Measurements from ENCODE around the gene NAGK. TPM values are rescaled to one million over a fixed set of nuclear protein-coding genes. Genes with fewer than 3 reads are reported as not detected.
"Not testable (repeated sequence)": the region's sequence is repeated elsewhere in the genome, so short reads cannot be mapped to it uniquely, and the experiment has no call there.

The NAGK gene
- total RNA-seq, 1 donor from 2014 or later = 133 TPM

- H3K4me3 Mint-ChIP-seq (ENCODE audit: unreplicated experiment) = no peak overlapping the region
- H3K4me2 ChIP-seq (ENCODE audit: low read length) = no peak overlapping the region
- no peaks in the 10 kb centered on the region for H3K27me3 ChIP-seq (ENCODE audit: insufficient read depth, low read length)
- peak overlapping the region; percentile 20 for H3K27ac Mint-ChIP-seq (ENCODE audit: unreplicated experiment)
- no peaks in the 10 kb centered on the region for H3K9me3 ChIP-seq (ENCODE audit: insufficient read depth, low read depth, low read length)
- no peaks in the 10 kb centered on the region for H3K36me3 ChIP-seq (ENCODE audit: insufficient read depth, low read length)
- TF ChIP-seq EZH2 (IDR thresholded peaks at IDR 0.05; ENCODE audit: insufficient read depth, low read length) (no peak), CTCF (IDR thresholded peaks at IDR 0.05; ENCODE audit: insufficient read depth, low read depth, low read length) (no peak)
- H3K4me1 ChIP-seq (ENCODE audit: insufficient read depth, low read length) = peaks cover 3% of the 10 kb centered on the region
- no peak overlapping the region for H3K9ac ChIP-seq (ENCODE audit: low read length)
- H3K4me1 Mint-ChIP-seq (ENCODE audit: low read depth, unreplicated experiment) = peaks cover 9% of the 10 kb centered on the region
- H3K36me3 Mint-ChIP-seq (ENCODE audit: low read depth, unreplicated experiment) = peaks cover 11% of the 10 kb centered on the region
- H3K79me2 ChIP-seq (ENCODE audit: insufficient read depth, low read length) = no peaks in the 10 kb centered on the region
- H2AFZ ChIP-seq (ENCODE audit: low read depth, low read length) = no peak overlapping the region
- DNase-seq (ENCODE audit: low read depth) (no peak), FAIRE-seq (no peak)
- H3K27ac ChIP-seq (ENCODE audit: low read depth, low read length) = no peak overlapping the region
- H3K27me3 Mint-ChIP-seq (ENCODE audit: low read depth, unreplicated experiment) = no peaks in the 10 kb centered on the region
- no peaks in the 10 kb centered on the region for H4K20me1 ChIP-seq (ENCODE audit: insufficient read depth, low read length)
- H3K9me3 Mint-ChIP-seq (ENCODE audit: unreplicated experiment) = peaks cover 24% of the 10 kb centered on the region
- H3K4me3 ChIP-seq (ENCODE audit: insufficient read depth, low read depth, low read length) = no peak overlapping the region
These were observed 34.7 kb downstream of the NAGK start for GRCh38 chr2:71102981-71103681.

GRCh38 chr2:71103809-71104208 is 35.4 kb downstream of the NAGK start:
- no peaks in the 10 kb centered on the region for H3K27me3 ChIP-seq (ENCODE audit: insufficient read depth, low read length)
- H3K4me1 ChIP-seq (ENCODE audit: insufficient read depth, low read length) = peaks cover 3% of the 10 kb centered on the region
- no peak for DNase-seq (ENCODE audit: low read depth)
- peaks cover 24% of the 10 kb centered on the region for H3K9me3 Mint-ChIP-seq (ENCODE audit: unreplicated experiment)
- no peaks in the 10 kb centered on the region for H3K9me3 ChIP-seq (ENCODE audit: insufficient read depth, low read depth, low read length)
- H3K27ac Mint-ChIP-seq (ENCODE audit: unreplicated experiment) = peak overlapping the region; percentile 20
- H3K4me2 ChIP-seq (ENCODE audit: low read length) = no peak overlapping the region
- H3K36me3 Mint-ChIP-seq (ENCODE audit: low read depth, unreplicated experiment) = peaks cover 11% of the 10 kb centered on the region
- no peak overlapping the region for H3K9ac ChIP-seq (ENCODE audit: low read length)
- no peaks in the 10 kb centered on the region for H3K36me3 ChIP-seq (ENCODE audit: insufficient read depth, low read length)
- H2AFZ ChIP-seq (ENCODE audit: low read depth, low read length) = no peak overlapping the region
- H3K4me3 Mint-ChIP-seq (ENCODE audit: unreplicated experiment) = no peak overlapping the region
- no peak overlapping the region for H3K27ac ChIP-seq (ENCODE audit: low read depth, low read length)
- no peaks in the 10 kb centered on the region for H4K20me1 ChIP-seq (ENCODE audit: insufficient read depth, low read length)
- H3K4me1 Mint-ChIP-seq (ENCODE audit: low read depth, unreplicated experiment) = peaks cover 9% of the 10 kb centered on the region
- no peak overlapping the region for H3K4me3 ChIP-seq (ENCODE audit: insufficient read depth, low read depth, low read length)
- no peaks in the 10 kb centered on the region for H3K27me3 Mint-ChIP-seq (ENCODE audit: low read depth, unreplicated experiment)
- no peaks in the 10 kb centered on the region for H3K79me2 ChIP-seq (ENCODE audit: insufficient read depth, low read length)
- TF ChIP-seq CTCF (IDR thresholded peaks at IDR 0.05; ENCODE audit: insufficient read depth, low read depth, low read length) (no peak), EZH2 (IDR thresholded peaks at IDR 0.05; ENCODE audit: insufficient read depth, low read length) (no peak)
- no peak for FAIRE-seq

- not testable (repeated sequence) for DNase-seq (ENCODE audit: low read depth); FAIRE-seq; H2AFZ ChIP-seq (ENCODE audit: low read depth, low read length); H3K9me3 ChIP-seq (ENCODE audit: insufficient read depth, low read depth, low read length); H3K4me2 ChIP-seq (ENCODE audit: low read length); H3K4me3 ChIP-seq (ENCODE audit: insufficient read depth, low read depth, low read length); H3K4me1 ChIP-seq (ENCODE audit: insufficient read depth, low read length); H3K27me3 Mint-ChIP-seq (ENCODE audit: low read depth, unreplicated experiment); H3K79me2 ChIP-seq (ENCODE audit: insufficient read depth, low read length); H3K27ac Mint-ChIP-seq (ENCODE audit: unreplicated experiment); H3K27me3 ChIP-seq (ENCODE audit: insufficient read depth, low read length); H3K4me1 Mint-ChIP-seq (ENCODE audit: low read depth, unreplicated experiment); H4K20me1 ChIP-seq (ENCODE audit: insufficient read depth, low read length); H3K4me3 Mint-ChIP-seq (ENCODE audit: unreplicated experiment); H3K36me3 ChIP-seq (ENCODE audit: insufficient read depth, low read length); H3K9ac ChIP-seq (ENCODE audit: low read length); H3K27ac ChIP-seq (ENCODE audit: low read depth, low read length)
- Mint-ChIP-seq H3K36me3 (ENCODE audit: low read depth, unreplicated experiment) (peaks cover 19% of the 10 kb centered on the region), H3K9me3 (ENCODE audit: unreplicated experiment) (peaks cover 24% of the 10 kb centered on the region)
These were observed 38.0 kb downstream of the NAGK start for GRCh38 chr2:71106463-71106862.

Data from astrocyte (in vitro differentiated cells and primary cell).